GM21786 (cell line): ENCODE measurements around the gene LARP1.

Experiments
- ATAC-seq: cut with Tn5 transposase; IDR thresholded peaks from one replicate; pipeline ENCODE4 v1.9.1; 2021; ENCODE audit not compliant: unreplicated experiment

The LARP1 gene

DNA sequence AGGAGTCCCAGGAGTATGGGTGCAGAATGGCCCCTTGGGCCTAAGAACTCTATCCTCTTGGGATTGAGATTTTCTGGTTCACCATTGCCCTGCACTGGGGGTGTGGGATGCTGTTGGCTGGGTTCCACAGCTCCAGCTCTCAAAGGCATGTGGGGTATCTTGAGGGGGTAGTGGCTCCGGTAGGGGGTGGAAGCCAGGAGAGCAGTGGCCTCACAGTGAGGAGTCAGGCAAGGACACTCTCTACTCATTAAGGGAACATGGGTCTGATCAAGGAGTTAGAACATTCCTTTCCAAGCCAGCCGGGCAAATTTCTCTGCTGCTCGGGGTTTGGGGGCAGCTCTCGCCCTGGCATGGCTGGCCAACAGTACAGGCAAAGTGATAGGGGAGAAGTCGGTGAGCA, 33.0 kb downstream of the LARP1 start:
- no peak for ATAC-seq

DNA sequence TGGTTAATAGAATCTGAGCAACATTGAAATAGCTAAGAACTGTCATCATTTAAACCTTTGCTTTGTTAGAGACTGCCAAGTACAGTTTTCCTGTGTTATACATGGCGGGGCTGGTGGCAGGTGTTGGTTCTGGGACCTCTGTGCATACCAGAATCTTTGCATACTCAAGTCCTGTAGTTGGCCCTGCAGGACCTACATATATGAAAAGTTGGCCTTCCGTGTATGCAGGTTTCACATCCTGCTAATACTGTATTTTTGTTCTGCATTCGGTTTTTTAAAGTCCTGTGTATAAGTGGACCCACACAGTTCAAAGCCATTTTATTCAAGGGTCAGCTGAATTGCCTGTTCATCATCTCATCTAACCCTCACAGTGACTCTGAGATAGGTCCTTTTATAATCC, 36.4 kb downstream of the LARP1 start:
- peak; percentile 70 for ATAC-seq

DNA sequence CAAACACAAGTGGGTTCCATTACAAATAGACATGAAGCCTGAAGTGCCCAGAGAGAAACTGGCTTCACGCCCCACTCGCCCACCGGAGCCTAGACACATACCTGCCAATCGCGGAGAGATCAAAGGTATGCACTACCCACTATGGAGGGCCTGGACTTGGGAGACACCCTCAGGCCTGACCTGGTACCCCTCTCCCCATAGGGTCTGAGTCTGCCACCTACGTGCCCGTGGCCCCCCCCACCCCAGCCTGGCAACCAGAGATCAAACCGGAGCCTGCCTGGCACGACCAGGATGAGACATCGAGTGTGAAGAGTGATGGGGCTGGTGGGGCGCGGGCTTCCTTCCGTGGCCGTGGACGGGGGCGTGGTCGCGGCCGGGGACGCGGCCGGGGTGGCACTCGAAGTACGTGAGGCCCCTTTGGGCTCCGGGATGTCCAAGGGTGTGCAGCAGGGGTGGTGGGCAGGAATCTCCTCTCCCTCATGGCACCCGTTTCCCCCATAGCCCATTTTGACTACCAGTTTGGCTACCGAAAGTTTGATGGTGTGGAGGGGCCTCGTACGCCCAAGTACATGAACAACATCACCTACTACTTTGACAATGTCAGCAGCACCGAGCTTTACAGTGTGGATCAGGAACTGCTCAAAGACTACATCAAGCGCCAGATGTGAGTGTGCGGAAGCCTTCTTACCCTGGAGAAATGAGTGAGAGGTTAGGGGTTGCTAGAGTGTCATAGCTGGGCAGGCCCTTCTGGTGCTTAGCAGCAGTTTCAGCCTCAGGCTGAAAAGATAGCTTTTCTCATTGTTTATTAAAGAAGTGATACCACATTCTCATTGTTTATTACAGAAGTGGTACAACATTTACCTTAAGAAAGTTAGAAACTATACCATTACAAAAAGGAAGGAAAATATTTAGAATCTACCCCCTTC, 38.7 kb downstream of the LARP1 start:
- no peak for ATAC-seq

DNA sequence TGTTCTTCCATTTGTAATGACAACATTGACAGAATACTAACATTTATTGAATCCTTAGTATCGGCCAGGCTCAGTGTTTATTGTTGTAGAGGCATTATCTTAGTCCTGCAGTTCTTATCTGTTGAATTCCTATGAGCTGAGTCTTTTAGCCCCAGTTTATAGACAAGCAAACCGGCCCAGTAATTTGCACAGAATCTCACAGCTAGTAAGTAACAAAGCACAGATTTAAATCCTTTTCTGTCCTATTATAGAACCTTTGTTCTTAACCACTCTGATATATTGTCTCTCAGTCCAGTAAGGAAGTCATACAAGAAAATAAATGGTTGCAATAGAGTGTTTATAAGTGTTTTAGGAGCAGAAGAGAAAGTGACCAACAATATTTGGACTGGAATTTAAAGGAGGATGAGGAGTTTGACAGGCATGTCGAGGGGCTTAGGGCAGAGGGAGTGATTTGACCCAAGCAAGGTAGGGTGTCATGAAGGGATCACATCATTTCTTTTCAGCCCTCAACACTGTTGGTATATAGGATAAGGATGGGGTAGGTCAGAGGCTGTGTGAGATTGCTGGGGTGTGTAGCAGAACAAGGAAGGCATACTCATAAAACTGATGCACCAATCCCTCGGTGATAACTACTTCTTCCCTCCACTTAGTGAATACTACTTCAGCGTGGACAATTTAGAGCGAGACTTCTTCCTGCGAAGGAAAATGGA, 39.5 kb downstream of the LARP1 start:
- no peak for ATAC-seq

DNA sequence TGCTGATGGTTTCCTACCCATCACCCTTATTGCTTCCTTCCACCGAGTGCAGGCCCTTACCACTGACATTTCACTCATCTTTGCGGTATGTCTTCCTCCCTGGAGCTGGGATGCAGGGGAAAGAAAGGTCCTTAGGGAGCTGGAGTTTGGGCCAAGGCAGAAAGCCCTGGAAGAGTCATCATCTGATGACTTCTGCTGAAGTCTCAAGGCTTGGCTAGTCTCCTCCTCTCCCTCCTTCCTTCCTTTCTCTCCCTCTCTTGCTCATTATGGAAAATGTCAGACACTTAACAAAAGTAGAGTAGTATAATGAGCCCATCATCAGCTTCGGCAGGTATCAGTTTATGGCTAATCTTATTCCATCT, 40.0 kb downstream of the LARP1 start:
- no peak for ATAC-seq

DNA sequence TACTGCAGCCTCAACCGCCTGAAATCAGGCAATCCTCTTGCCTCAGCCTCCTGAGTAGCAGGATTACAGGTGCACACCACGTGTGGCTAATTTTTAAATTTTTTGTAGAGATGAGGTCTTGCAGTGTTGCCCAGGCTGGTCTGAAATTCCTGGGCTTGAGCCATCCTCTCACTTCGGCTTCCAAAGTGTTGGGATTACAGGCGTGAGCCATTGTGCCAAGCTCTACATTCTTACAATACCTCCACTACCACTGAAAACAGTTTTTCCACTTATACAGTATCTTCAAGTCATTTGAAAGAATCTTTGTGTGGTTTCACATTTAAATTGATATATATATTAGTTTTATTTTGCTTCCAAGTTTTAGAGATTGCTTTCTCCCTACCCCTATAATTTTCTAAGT, 42.6 kb downstream of the LARP1 start:
- ATAC-seq: no peak

DNA sequence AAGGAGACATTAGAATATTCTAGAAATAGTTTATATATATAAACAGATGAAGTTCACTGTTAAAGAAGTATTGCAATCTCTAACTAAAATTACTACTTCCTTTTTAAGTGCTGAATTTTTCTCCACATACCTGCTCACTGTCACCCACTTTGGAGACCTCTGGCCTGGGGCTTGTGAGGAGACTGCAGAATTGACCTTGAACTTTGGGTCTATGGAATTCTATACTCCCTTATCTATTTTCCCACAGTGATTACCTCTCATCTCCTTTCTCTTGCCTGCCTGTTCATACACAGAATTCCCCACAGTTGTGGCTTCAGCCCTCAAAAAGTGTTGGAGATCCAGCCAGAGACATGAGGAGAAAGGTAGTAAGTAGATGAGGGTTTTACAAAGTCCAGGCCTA, 45.4 kb downstream of the LARP1 start:
- ATAC-seq: no peak

DNA sequence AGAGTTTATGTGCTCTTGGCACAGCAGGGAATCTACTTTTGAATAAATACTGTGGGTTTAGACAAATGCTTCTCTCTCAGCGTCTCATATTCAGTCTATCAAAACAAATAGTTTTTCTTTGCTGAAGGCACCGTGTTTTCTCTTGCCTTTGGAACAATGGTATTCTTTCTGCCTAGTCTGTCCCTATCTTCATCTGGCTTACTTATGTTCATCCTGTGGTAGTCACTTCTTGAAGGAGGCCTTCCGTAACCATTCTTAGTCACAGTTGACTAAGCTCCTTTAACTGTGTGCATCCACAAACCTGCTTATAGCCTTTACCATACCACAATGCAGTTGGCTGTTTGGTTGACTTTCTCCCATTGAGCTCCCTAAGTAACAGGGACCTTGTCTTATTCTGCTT, 45.9 kb downstream of the LARP1 start:
- ATAC-seq: no peak

DNA sequence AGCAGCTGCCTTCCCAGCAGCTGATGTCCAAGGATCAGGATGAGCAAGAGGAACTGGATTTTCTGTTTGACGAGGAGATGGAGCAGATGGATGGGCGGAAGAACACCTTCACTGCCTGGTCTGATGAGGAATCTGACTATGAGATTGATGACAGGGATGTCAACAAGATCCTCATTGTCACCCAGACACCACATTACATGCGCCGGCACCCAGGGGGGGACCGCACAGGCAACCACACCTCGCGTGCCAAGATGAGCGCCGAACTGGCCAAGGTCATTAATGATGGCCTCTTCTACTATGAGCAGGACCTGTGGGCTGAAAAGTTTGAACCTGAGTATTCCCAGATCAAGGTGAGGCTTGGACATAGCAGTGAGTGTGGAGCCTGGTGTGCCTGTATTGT, 46.9 kb downstream of the LARP1 start:
- no peak for ATAC-seq

DNA sequence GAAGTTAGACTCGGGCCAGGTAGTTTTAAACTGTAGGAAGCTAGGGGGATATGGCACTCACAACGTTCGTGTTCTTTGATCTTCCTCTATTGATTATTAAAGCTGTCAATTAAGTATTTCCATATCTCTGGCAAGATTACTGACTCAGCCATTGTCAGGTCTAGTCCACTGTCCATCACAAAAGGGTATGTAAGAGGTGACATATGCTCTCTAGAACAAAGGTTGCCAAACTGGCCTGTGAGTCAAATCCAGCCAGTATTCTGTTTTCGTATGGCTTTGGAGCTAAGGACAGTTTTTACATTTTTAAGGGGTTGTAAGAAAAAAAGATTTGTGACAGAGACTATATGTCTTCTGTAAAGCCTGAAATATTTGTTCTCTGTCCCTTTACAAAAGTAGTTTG, 51.0 kb downstream of the LARP1 start:
- ATAC-seq: no peak

DNA sequence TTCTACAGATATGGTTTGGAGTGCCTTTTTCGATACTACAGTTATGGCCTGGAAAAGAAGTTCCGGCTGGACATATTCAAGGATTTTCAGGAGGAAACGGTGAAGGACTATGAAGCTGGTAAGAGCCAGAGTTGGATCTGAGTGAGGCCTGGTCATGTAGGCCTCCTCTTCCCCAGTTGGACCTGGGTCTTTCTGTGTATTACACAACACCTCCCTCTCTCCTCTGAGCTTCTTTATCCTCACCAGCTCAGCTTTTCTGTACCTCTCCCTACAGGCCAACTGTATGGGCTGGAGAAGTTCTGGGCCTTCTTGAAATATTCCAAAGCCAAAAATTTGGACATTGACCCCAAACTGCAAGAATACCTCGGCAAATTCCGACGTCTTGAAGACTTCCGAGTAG, 56.1 kb downstream of the LARP1 start:
- no peak for ATAC-seq

DNA sequence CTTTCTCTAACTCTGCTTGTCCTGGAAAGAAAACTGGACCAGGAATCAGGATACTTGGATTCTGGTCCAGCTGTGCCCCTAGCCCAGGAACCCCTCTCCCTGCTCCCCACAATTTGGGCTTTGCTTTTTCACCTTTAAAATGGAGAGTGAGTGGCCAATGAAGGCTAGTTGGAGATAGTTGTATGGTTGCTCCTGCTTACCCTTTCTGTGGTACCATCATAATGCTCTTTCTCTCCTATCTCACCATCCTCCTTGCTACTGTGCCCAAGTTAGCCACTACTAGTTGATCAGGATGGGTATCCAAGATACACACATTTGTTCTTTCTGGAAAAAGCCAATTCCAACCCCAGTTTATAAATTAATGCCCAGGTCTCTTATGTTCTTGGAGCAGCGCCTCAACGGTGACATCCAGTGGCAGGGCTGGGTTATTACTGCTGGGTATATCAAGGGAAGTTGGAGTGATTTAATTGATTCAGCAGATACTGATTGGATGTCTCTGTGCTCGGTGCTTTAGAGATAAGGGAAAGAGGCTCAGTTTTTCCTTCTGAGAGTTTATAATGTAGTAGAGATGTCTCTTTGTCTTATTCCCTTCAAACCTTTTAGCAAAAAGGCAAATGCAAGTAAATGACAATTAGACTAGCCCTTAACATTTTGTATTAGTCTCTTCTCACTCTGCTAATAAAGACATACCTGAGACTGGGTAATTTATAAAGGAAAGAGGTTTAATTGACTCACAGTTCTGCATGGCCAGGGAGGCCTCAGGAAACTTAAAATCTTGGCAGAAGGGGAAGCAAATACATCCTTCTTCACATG, 56.7 kb downstream of the LARP1 start:
- no peak for ATAC-seq

DNA sequence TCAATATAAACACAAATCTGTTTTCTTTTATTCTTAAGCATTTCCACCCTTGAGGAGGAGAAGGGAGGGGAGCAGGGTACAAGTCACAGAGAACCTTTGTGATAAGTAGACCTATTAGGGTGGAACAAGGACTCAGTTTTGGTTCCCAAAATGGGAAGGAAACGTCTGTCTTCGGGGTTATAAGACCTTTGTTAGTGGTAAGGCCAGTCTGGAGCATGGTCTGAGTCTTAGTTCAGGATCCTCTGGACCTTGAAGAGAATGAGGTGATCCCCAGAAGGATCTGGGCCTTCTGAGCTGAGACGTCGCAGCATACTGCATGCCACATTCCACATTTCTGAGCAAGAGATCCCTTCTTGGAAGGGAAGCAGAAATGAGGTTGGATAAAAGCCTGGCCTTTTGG, 58.0 kb downstream of the LARP1 start:
- no peak for ATAC-seq

DNA sequence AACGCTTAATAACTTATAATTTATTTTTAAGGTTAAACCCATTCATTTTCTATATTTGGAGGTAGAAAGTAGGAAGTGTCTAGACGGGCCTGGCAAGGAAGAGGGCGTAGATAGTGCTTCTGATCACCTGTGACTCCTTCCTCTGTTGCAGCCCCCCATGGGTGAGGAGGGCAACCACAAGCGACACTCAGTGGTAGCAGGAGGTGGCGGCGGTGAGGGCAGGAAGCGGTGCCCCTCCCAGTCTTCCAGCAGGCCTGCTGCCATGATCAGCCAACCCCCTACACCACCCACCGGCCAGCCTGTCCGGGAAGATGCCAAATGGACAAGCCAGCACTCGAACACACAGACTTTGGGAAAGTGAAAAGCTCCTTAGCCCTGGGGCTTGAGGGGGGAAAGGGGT, 58.6 kb downstream of the LARP1 start:
- ATAC-seq: no peak

DNA sequence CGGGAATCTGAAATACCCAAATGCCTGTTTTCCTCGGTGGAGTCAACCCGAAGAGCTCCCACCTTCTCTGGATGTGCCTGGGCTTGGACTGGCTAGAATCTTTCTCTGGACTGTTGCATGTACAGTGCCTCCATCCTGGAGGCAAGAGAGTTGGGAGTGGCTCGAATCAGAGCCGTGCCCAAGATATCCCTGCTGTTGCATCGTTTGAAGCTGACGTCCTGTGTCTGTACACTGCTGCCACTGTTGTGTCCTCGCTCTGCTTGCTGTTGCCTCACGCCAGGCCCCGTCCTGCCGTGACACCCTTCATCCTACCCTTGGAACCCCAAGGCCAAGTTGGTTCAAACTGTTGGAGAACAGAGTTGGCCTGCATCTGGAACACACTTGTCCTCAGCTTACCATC, 59.8 kb downstream of the LARP1 start:
- ATAC-seq: no peak

DNA sequence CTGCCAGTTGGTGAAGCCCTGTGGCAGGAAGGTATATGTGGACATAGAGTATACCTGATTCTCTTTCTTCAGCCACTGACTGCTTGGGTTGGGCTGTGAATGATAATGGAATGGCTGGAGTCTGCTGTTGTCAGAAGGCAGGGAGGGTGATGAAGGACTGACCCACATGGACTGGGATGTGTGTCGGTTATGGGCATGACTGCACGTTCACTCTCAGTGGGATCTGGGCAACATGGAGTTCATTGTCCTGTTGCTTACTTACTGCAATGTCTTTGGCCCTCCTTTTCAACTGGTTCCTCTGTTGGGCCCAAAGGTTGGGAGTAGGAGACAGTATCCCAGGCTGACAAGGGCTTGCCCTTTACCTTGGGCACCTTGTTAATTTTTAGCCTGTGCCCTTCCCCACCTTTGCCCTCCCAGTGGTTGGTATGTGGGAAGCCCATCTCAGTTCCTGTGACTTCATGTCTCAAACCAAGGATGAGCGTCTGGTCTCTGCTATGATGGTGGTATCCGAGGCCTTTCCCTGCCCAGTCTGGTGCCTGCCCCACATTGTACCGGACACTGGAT, 60.6 kb downstream of the LARP1 start:
- no peak for ATAC-seq

DNA sequence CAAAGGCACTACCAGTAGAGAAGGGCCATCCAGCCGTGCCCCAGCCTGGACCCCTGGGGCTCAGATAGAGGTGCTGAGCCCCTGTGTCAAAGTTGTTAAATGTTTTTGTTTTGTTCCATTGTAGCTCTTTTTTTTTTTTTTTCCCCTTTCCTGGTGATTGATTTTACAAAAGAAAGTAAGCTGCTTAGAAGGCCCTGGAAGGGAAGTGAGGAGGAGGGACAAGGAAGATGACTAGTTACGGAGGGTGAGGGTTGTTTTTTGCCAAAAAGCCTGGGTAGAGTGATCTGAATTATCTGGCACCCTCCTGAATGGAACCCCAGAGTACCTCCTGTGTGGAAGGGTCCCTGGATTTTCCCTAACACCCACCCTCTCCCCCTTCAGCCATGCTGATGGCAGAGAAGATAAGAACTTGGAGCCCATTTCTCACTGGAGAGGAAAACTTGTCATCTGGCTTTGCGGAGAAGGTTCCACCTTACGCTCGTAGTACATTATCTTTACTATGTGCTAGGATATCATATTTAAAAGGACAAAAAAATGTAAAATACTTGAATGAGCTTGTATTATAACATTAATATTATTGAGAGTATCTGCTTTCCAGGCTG, 61.8 kb downstream of the LARP1 start:
- no peak for ATAC-seq

DNA sequence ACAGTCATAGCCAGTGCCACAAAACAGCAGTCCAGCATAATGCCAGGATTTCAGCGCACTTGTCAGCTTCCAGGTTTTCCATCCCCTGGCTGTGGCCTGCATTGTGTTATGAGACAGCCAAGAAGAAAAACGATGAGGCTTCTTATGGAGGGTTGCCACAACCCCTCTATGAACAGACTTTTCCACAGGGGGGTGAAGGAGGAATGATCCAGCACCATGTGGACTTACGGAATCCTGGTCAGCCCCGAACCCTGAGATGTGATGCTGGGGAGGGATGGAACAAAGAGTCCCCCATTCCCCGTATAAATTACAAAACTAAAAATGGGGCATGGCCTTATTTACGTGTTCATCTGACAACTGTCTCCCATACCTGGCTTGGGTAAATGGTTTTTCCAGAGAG, 62.6 kb downstream of the LARP1 start:
- ATAC-seq: no peak

DNA sequence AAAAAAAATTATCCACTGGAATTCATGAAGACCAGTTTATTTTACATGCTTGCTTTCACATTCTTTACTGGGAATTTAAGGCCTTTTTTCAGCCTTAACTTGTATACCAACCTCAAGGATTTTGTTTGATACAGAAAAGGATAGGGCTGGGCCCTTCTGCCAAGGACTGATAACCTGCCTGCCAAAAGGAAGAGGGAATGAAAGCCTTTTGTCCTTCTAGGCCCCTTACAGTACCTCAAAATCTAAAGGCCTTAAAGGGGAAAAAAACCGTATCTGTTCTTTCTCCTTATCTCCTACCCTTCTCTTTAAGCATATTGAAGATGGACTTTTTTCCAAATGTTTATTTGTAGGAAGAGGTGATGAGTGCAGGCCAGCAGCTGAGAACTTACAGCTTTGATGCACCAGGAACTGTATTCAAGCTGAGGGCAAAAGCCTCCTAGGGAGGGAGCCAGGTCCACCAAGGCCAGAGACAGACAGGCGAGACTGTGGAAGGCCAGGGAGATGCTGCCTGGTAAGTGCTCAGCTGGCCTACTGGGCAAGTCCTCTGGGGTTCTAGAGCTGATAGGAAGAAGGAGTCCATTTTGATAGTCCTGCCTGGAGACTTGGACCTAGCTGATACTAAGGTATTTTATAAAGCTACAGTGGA, 63.4 kb downstream of the LARP1 start:
- no peak for ATAC-seq

DNA sequence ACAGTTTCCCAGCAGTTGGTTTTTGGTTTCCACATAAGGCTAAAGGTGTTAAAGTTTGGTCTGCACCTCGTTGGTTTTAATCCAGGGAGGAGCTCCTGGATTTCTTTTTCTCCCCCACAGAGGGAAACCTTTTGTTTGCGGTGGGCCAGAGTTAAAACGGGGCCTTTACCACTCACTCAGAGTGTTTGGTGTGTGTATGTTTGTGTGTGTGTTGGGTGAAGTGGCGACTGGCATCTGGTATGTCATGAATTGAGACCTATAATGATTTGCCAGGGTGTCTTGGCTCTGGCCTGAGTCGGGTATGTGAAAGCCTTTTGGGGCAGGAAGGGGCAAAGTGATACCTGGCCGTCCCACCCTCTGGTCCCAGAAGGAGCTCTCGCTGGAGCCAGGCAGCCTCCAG, 64.4 kb downstream of the LARP1 start:
- no peak for ATAC-seq

DNA sequence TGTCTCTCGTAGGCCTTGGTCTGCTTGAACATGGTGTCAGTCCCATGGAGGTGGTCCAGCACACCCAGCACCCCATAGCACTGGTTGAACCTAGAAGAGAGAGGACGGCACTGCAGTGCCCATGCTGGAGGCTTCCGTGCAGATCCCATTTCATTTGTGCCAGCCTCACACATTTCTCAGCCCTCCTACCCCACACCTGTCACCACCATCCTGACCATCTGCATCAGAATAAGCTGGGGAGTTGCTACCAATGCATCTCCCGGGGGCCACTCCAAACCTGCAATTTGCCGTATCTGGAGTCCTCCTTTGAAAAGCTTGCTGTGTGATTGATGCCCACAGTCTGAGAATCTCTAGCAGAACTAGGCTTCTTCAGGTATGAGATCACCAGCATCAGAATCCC, 65.2 kb downstream of the LARP1 start:
- ATAC-seq: no peak
